ENCODE data around the gene ZNF273. TPM values are rescaled to one million over a fixed set of nuclear protein-coding genes. Genes with fewer than 3 reads are reported as not detected.

Gene ZNF273
- total and polyA plus RNA-seq, 8 donors: 1.3 to 24.3 (median 6.9) TPM

DNA sequence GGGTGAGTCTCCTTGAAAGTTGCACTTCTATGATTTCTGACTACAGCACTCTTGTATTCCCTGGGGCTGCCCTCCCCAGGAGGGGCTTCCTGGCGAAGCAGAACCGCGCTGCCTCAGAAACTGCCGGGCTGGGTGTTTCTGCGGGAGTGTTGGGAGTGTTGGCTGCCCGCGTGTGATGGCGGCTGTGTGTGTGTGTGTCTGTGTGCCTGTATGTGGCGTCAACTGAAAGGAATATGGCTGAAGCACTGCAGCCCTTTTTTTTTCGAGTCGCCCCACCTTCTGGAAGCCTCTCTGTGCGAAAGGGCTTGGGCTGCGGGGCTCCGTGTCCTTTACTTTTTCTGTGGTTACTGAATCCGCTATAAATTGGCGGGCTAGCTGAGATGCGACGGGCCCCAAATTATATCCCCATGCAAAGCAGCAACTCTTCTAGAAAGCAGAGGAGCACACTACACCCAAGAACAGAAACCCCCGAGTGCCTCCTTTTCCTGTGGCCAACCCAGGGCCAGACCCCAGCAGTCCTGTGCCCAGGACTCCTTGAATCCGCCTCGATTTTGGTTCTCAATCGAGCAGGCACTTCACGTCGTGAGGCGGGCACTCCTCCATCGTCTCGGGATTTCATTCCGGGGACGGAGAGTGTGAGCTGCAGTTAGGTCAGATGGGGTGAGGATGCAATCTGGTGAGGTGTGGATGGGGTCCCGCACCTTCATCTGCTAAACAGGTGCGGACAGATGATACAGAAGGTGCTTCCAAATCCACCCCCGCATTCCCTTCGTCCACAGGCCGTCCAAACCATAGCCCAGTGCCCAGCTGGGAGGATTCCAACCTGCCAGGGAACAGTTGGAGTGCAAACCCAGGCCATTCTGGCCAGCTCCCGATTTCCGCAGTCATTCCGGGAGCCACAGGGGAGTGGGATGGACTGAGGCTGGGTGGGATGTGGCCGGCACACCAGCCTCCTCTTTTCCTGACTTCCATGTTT, 22.5 kb upstream of the ZNF273 start:
- Histone ChIP-seq H3K9me3 (peaks cover 0 to 40% (median 20%) of the 10 kb centered on the region in 4 donors), H3K27ac (no peak overlapping the region), H3K4me1 (peaks cover 0 to 27% (median 6%) of the 10 kb centered on the region in 4 donors), H3K4me3 (no peak overlapping the region), H3K36me3 (no peaks in the 10 kb centered on the region), H3K27me3 (peaks cover 0 to 39% (median 15%) of the 10 kb centered on the region in 3 donors)
- 93 to 97% (median 96%) methylated on average over 38 of the region's 38 CpGs for WGBS, 5 donors
- intact Hi-C loops (cut with DNase I; ENCODE audit: low total_unique reads): no loop called here
- peak in 1 of 2 donors; percentile 13 for DNase-seq
- TF ChIP-seq POLR2AphosphoS5 (IDR thresholded peaks at IDR 0.05) (no peak), POLR2A (IDR thresholded peaks at IDR 0.05) (no peak), EP300 (IDR thresholded peaks at IDR 0.05) (no peak)
- TF ChIP-seq, protein P1, sequence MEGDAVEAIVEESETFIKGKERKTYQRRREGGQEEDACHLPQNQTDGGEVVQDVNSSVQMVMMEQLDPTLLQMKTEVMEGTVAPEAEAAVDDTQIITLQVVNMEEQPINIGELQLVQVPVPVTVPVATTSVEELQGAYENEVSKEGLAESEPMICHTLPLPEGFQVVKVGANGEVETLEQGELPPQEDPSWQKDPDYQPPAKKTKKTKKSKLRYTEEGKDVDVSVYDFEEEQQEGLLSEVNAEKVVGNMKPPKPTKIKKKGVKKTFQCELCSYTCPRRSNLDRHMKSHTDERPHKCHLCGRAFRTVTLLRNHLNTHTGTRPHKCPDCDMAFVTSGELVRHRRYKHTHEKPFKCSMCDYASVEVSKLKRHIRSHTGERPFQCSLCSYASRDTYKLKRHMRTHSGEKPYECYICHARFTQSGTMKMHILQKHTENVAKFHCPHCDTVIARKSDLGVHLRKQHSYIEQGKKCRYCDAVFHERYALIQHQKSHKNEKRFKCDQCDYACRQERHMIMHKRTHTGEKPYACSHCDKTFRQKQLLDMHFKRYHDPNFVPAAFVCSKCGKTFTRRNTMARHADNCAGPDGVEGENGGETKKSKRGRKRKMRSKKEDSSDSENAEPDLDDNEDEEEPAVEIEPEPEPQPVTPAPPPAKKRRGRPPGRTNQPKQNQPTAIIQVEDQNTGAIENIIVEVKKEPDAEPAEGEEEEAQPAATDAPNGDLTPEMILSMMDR (IDR thresholded peaks at IDR 0.05): no peak

DNA sequence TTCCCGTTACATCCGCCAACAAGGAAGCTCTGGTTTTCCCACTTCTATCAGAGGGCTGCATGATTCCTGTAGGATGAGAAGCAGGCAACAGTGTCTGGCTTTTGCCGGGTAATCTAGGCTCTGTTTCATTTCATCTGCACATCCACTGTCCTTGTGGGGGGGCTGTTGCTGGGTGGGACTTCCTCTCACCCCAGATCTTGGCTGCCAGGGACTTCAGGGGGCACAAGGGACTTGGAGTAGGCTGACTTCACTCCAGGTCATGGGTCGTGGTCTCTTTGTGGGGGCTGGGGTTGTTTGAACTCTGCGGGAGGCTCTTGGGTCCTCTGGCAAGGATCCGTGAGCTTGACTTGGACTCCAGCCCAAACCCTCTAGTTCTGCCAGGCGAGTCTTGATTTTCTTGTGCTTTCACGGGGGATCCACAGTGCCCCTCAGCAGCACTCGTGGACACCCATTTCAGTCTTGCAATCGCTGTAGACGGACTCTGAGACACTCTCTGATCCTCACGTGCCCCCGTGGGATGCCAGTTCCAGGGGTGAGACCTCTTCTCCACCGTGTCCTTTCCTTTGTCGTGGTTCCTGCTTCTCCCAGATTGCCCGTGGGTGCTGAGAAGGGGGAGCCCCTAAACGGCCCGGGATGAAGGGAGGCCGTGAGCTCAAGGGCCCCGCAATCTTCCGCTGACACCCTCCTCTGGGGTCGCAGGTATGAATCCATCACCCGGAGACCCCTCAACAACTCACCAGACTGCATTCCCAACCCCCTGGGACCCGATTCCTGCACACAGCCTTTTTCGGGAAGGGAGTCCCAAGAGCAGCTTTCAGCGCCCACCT, 21.4 kb upstream of the ZNF273 start:
- TF ChIP-seq EP300 (IDR thresholded peaks at IDR 0.05) (no peak), POLR2AphosphoS5 (IDR thresholded peaks at IDR 0.05) (no peak), POLR2A (IDR thresholded peaks at IDR 0.05) (no peak)
- TF ChIP-seq, protein P1 (IDR thresholded peaks at IDR 0.05): no peak
- Histone ChIP-seq H3K9me3 (peaks cover 0 to 40% (median 20%) of the 10 kb centered on the region in 4 donors), H3K4me3 (peak overlapping the region; percentile 40 to 54 (median 43)), H3K27me3 (peaks cover 0 to 49% (median 15%) of the 10 kb centered on the region in 3 donors), H3K36me3 (no peaks in the 10 kb centered on the region), H3K27ac (peak overlapping the region in 1 of 5 donors; percentile 59), H3K4me1 (peaks cover 0 to 27% (median 6%) of the 10 kb centered on the region in 4 donors)
- intact Hi-C loops (cut with DNase I; ENCODE audit: low total_unique reads): no loop called here
- 76 to 82% (median 80%) methylated on average over 25 to 26 of the region's 26 CpGs for WGBS, 5 donors
- DNase-seq: peak in 1 of 2 donors; percentile 23

DNA sequence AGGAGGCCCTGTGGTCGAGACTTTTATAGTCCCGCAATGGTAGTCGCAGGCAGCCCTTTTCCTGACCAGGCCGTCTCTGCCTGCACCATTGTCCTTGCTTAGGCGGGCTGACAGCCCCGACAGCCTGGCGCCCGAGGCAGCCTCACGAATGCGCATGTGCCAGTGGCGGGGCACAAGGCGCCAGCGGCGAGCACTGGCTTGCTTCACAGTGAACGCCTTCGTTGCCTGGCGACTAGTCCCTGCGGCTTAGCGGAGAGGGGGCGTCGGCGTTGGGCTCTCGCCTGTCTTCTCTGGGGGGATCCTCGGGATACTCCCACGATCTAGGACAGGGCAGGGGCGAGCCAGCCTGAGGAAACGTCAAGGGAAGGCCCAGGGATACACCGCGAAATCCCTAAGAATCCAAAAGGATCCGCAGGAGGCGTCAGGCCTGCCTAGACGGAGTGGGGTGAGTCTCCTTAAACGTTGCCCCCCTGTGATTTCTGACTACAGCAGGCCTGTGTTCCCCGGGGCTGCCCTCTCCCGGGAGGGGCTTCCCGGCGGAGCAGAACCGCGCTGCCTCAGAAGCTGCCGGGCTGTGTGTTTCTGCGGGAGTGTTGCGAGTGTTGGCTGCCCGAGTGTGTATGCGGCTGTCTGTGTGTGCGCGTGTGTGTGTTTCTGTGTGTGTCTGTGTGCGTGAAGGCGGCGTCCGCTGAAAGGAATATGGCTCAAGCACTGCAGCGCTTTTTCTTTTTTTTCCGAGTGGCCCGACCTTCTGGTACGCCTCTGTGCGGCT, 20.5 kb upstream of the ZNF273 start:
- TF ChIP-seq POLR2AphosphoS5 (IDR thresholded peaks at IDR 0.05) (peak in 2 of 3 donors; percentile 23 to 24), POLR2A (IDR thresholded peaks at IDR 0.05) (no peak)
- intact Hi-C loops (cut with DNase I; ENCODE audit: low total_unique reads): no loop called here
- Histone ChIP-seq H3K27me3 (peaks cover 0 to 58% (median 10%) of the 10 kb centered on the region in 3 donors), H3K9me3 (peaks cover 0 to 40% (median 20%) of the 10 kb centered on the region in 4 donors), H3K27ac (peak overlapping the region in 1 of 5 donors; percentile 59), H3K36me3 (no peaks in the 10 kb centered on the region), H3K4me3 (peak overlapping the region; percentile 40 to 54 (median 43)), H3K4me1 (peaks cover 0 to 20% (median 3%) of the 10 kb centered on the region in 4 donors)
- DNase-seq: peak; percentile 25 to 83
- WGBS, 5 donors: 8 to 15% (median 11%) methylated on average over 47 to 55 of the region's 55 CpGs

DNA sequence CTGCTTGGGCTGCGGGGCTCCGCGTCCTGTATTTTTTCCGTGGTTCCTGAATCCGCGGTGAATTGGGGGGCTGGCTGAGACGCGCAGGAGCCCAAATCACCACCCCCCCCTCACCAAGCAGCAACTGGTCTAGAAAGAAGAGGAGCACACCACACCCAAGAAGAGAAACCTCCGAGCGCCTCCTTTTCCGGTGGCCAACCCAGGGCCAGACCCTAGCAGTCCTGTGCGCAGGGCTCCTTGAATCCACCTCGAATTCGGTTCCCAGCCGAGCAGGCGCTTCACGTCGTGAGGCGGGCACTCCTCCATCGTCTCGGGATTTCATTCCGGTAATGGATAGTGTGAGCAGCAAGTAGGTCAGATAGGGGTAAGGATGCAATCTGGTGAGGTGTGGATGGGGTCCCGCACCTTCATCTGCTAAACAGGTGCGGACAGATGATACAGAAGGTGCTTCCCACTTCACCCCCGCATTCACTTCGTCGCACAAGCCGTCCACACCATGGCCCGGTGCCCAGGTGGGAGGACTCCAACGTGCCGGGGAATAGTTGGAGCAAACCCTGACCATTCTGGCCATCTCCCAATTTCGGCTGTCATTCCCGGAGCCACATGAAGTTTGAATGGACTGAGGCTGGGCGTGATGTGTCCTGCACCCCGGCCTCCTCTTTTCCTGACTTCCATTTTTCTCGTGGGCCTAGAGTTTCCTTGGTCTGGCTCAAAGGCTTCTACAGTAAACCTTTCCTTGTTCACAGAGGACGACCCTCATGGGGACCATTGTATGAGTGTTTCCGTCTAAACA, 19.8 kb upstream of the ZNF273 start:
- Histone ChIP-seq H3K9me3 (peaks cover 0 to 40% (median 20%) of the 10 kb centered on the region in 4 donors), H3K27me3 (peaks cover 0 to 65% (median 14%) of the 10 kb centered on the region in 3 donors), H3K4me3 (peak overlapping the region; percentile 40 to 54 (median 43)), H3K27ac (peak overlapping the region in 1 of 5 donors; percentile 59), H3K36me3 (no peaks in the 10 kb centered on the region), H3K4me1 (peaks cover 4 to 27% (median 8%) of the 10 kb centered on the region in 4 donors)
- 55 to 62% (median 60%) methylated on average over 33 to 38 of the region's 38 CpGs for WGBS, 5 donors
- no peak for TF ChIP-seq POLR2A (IDR thresholded peaks at IDR 0.05)
- no peak for TF ChIP-seq EP300 (IDR thresholded peaks at IDR 0.05)
- TF ChIP-seq, protein P1 (IDR thresholded peaks at IDR 0.05): no peak
- no peak for TF ChIP-seq POLR2AphosphoS5 (IDR thresholded peaks at IDR 0.05)
- DNase-seq: peak in 1 of 2 donors; percentile 20
- intact Hi-C loops (cut with DNase I; ENCODE audit: low total_unique reads): no loop called here

Measured in stomach (tissue), 9 donors.